Naive B cell (primary cell): ENCODE measurements around the gene RPUSD4. TPM values are rescaled to one million over a fixed set of nuclear protein-coding genes. Genes with fewer than 3 reads are reported as not detected.

Source experiments
- ATAC-seq, 2 donors: fragments of 150-1000 bp; cut with Tn5 transposase; 2 replicates each; pipeline ENCODE4 v1.10.0; 2021; ENCODE audit warnings: low read depth in 2 of 2, mild to moderate bottlenecking in 2 of 2, moderate library complexity in 2 of 2
- DNase-seq: peaks from one replicate; pipeline ENCODE4 v3.0.0; 2022
- H3K27ac Mint-ChIP-seq, 6 donors: one replicate each; pipeline ENCODE4 v1.8.0; 2020 to 2022; ENCODE audit warnings: mild to moderate bottlenecking in 6 of 6, mixed read lengths in 6 of 6, moderate library complexity in 5 of 6, inconsistent platforms in 2 of 6
- H3K27me3 Mint-ChIP-seq, 3 donors: one replicate each; pipeline ENCODE4 v1.8.0; 2021 to 2022; ENCODE audit warnings: mixed read lengths in 3 of 3, mild to moderate bottlenecking in 1 of 3
- H3K36me3 Mint-ChIP-seq, 2 donors: one replicate each; pipeline ENCODE4 v1.8.0; 2020 to 2022; ENCODE audit warnings: mixed read lengths in 2 of 2, inconsistent platforms in 1 of 2, mild to moderate bottlenecking in 1 of 2
- H3K4me1 Mint-ChIP-seq, 3 donors: one replicate each; pipeline ENCODE4 v1.8.0; 2020 to 2022; ENCODE audit warnings: mixed read lengths in 3 of 3, inconsistent platforms in 1 of 3, mild to moderate bottlenecking in 1 of 3, moderate library complexity in 1 of 3
- H3K4me3 Mint-ChIP-seq, 8 donors: one replicate each; pipeline ENCODE4 v1.8.0; 2020 to 2022; ENCODE audit warnings: mild to moderate bottlenecking in 8 of 8, mixed read lengths in 8 of 8, moderate library complexity in 8 of 8, inconsistent platforms in 2 of 8
- H3K9me3 Mint-ChIP-seq, 7 donors: one replicate each; pipeline ENCODE4 v1.8.0; 2020 to 2022; ENCODE audit warnings: mixed read lengths in 7 of 7, mild to moderate bottlenecking in 5 of 7, inconsistent platforms in 2 of 7, moderate library complexity in 1 of 7
- polyA plus RNA-seq, 6 donors: library from polyadenylated mRNA; unstranded; fragments of 300-500 nt; fragmentation: Illumina TruSeq; gene quantifications; one replicate each; pipeline ENCODE4 v1.2.3, GENCODE V29; 2021; ENCODE audit warnings: low read depth in 6 of 6

Gene RPUSD4
- polyA plus RNA-seq, 6 donors from 2014 or later, result 15.5 to 21.1 (median 18.3) TPM

- ATAC-seq, result no peak
- Mint-ChIP-seq H3K4me1 (no peaks in the 10 kb centered on the region), H3K9me3 (peaks cover 0 to 3% (median 0%) of the 10 kb centered on the region in 7 donors), H3K4me3 (no peak overlapping the region), H3K27me3 (peaks cover 5 to 9% (median 9%) of the 10 kb centered on the region in 3 donors), H3K27ac (no peak overlapping the region), H3K36me3 (no peaks in the 10 kb centered on the region)
- DNase-seq, result no peak
Measured at GRCh38 chr11:126166413-126166812, 45.0 kb downstream of the RPUSD4 start.

GRCh38 chr11:126165757-126166156, 45.7 kb downstream of the RPUSD4 start:
- peaks cover 0 to 3% (median 0%) of the 10 kb centered on the region in 7 donors for H3K9me3 Mint-ChIP-seq
- no peak for ATAC-seq
- DNase-seq, result no peak

GRCh38 chr11:126165311-126165720, 46.1 kb downstream of the RPUSD4 start:
- H3K4me1 Mint-ChIP-seq, result no peaks in the 10 kb centered on the region
- DNase-seq, result no peak

More at GRCh38 chr11:126165757-126166156, 45.7 kb downstream of the RPUSD4 start:
- H3K36me3 Mint-ChIP-seq, result no peaks in the 10 kb centered on the region
- no peaks in the 10 kb centered on the region for H3K4me1 Mint-ChIP-seq
- H3K4me3 Mint-ChIP-seq, result no peak overlapping the region
- H3K27me3 Mint-ChIP-seq, result peaks cover 5 to 9% (median 9%) of the 10 kb centered on the region in 3 donors
- H3K27ac Mint-ChIP-seq, result peak overlapping the region in 1 of 6 donors; percentile 78

GRCh38 chr11:126164781-126165180, 46.7 kb downstream of the RPUSD4 start:
- ATAC-seq, result no peak
- Mint-ChIP-seq H3K9me3 (peaks cover 0 to 3% (median 0%) of the 10 kb centered on the region in 7 donors), H3K4me3 (no peak overlapping the region), H3K4me1 (no peaks in the 10 kb centered on the region), H3K27ac (peak overlapping the region in 1 of 6 donors; percentile 54), H3K27me3 (peaks cover 5 to 9% (median 9%) of the 10 kb centered on the region in 3 donors), H3K36me3 (no peaks in the 10 kb centered on the region)
- no peak for DNase-seq

More at GRCh38 chr11:126165311-126165720, 46.1 kb downstream of the RPUSD4 start:
- H3K36me3 Mint-ChIP-seq, result no peaks in the 10 kb centered on the region
- peaks cover 5 to 9% (median 9%) of the 10 kb centered on the region in 3 donors for H3K27me3 Mint-ChIP-seq
- peaks cover 0 to 3% (median 0%) of the 10 kb centered on the region in 7 donors for H3K9me3 Mint-ChIP-seq
- H3K4me3 Mint-ChIP-seq, result no peak overlapping the region
- no peak for ATAC-seq
- H3K27ac Mint-ChIP-seq, result peak overlapping the region in 1 of 6 donors; percentile 78

- ATAC-seq, result no peak
- Mint-ChIP-seq H3K9me3 (peaks cover 0 to 3% (median 0%) of the 10 kb centered on the region in 7 donors), H3K27me3 (peaks cover 4 to 9% (median 9%) of the 10 kb centered on the region in 3 donors), H3K4me1 (no peaks in the 10 kb centered on the region), H3K36me3 (no peaks in the 10 kb centered on the region), H3K27ac (no peak overlapping the region), H3K4me3 (no peak overlapping the region)
- DNase-seq, result no peak
Measured at GRCh38 chr11:126163779-126164178, 47.7 kb downstream of the RPUSD4 start.

- ATAC-seq (no peak), DNase-seq (no peak)
- Mint-ChIP-seq H3K4me3 (no peak overlapping the region), H3K36me3 (no peaks in the 10 kb centered on the region), H3K27me3 (peaks cover 0 to 9% (median 9%) of the 10 kb centered on the region in 3 donors), H3K9me3 (no peaks in the 10 kb centered on the region), H3K4me1 (no peaks in the 10 kb centered on the region), H3K27ac (no peak overlapping the region)
Measured at GRCh38 chr11:126163074-126163700, 48.3 kb downstream of the RPUSD4 start.

GRCh38 chr11:126162306-126163030, 49.0 kb downstream of the RPUSD4 start:
- no peak for ATAC-seq
- Mint-ChIP-seq H3K27ac (peak overlapping the region in 1 of 6 donors; percentile 64), H3K9me3 (no peaks in the 10 kb centered on the region), H3K4me1 (no peaks in the 10 kb centered on the region), H3K36me3 (no peaks in the 10 kb centered on the region), H3K4me3 (peak overlapping the region in 1 of 8 donors; percentile 26), H3K27me3 (peaks cover 0 to 9% (median 5%) of the 10 kb centered on the region in 3 donors)
- DNase-seq, result no peak

GRCh38 chr11:126161023-126161391, 50.4 kb downstream of the RPUSD4 start:
- no peak overlapping the region for H3K4me3 Mint-ChIP-seq

GRCh38 chr11:126160345-126161022, 51.0 kb downstream of the RPUSD4 start:
- Mint-ChIP-seq H3K4me1 (no peaks in the 10 kb centered on the region), H3K36me3 (no peaks in the 10 kb centered on the region), H3K27ac (no peak overlapping the region), H3K27me3 (peaks cover 0 to 7% (median 0%) of the 10 kb centered on the region in 3 donors), H3K9me3 (no peaks in the 10 kb centered on the region), H3K4me3 (no peak overlapping the region)
- DNase-seq, result no peak
- no peak for ATAC-seq

More at GRCh38 chr11:126161023-126161391, 50.4 kb downstream of the RPUSD4 start:
- ATAC-seq, result no peak
- DNase-seq, result no peak
- H3K27me3 Mint-ChIP-seq, result peaks cover 0 to 8% (median 0%) of the 10 kb centered on the region in 3 donors
- no peak overlapping the region for H3K27ac Mint-ChIP-seq
- H3K4me1 Mint-ChIP-seq, result no peaks in the 10 kb centered on the region
- H3K9me3 Mint-ChIP-seq, result no peaks in the 10 kb centered on the region
- no peaks in the 10 kb centered on the region for H3K36me3 Mint-ChIP-seq

- H3K27me3 Mint-ChIP-seq, result peaks cover 0 to 10% (median 0%) of the 10 kb centered on the region in 3 donors
- H3K4me1 Mint-ChIP-seq, result no peaks in the 10 kb centered on the region
- no peak overlapping the region for H3K27ac Mint-ChIP-seq
- H3K4me3 Mint-ChIP-seq, result no peak overlapping the region
- ATAC-seq (no peak), DNase-seq (no peak)
- no peaks in the 10 kb centered on the region for H3K9me3 Mint-ChIP-seq
- H3K36me3 Mint-ChIP-seq, result no peaks in the 10 kb centered on the region
Measured at GRCh38 chr11:126159719-126160344, 51.6 kb downstream of the RPUSD4 start.

- H3K9me3 Mint-ChIP-seq, result peaks cover 0 to 3% (median 0%) of the 10 kb centered on the region in 7 donors
- DNase-seq (no peak), ATAC-seq (no peak)
Measured at GRCh38 chr11:126158054-126158791, 53.2 kb downstream of the RPUSD4 start.

GRCh38 chr11:126157326-126158030, 54.0 kb downstream of the RPUSD4 start:
- H3K27me3 Mint-ChIP-seq, result peaks cover 0 to 14% (median 0%) of the 10 kb centered on the region in 3 donors
- peaks cover 0 to 7% (median 4%) of the 10 kb centered on the region in 7 donors for H3K9me3 Mint-ChIP-seq
- H3K36me3 Mint-ChIP-seq, result peaks cover 0 to under 1% of the 10 kb centered on the region in 2 donors
- no peak for DNase-seq
- H3K4me1 Mint-ChIP-seq, result no peaks in the 10 kb centered on the region
- ATAC-seq, result no peak
- no peak overlapping the region for H3K4me3 Mint-ChIP-seq
- H3K27ac Mint-ChIP-seq, result no peak overlapping the region

More at GRCh38 chr11:126158054-126158791, 53.2 kb downstream of the RPUSD4 start:
- Mint-ChIP-seq H3K36me3 (no peaks in the 10 kb centered on the region), H3K4me3 (no peak overlapping the region), H3K27me3 (peaks cover 0 to 14% (median 0%) of the 10 kb centered on the region in 3 donors), H3K27ac (no peak overlapping the region), H3K4me1 (no peaks in the 10 kb centered on the region)
